ENCODE measurements around the gene MINPP1.

DNA sequence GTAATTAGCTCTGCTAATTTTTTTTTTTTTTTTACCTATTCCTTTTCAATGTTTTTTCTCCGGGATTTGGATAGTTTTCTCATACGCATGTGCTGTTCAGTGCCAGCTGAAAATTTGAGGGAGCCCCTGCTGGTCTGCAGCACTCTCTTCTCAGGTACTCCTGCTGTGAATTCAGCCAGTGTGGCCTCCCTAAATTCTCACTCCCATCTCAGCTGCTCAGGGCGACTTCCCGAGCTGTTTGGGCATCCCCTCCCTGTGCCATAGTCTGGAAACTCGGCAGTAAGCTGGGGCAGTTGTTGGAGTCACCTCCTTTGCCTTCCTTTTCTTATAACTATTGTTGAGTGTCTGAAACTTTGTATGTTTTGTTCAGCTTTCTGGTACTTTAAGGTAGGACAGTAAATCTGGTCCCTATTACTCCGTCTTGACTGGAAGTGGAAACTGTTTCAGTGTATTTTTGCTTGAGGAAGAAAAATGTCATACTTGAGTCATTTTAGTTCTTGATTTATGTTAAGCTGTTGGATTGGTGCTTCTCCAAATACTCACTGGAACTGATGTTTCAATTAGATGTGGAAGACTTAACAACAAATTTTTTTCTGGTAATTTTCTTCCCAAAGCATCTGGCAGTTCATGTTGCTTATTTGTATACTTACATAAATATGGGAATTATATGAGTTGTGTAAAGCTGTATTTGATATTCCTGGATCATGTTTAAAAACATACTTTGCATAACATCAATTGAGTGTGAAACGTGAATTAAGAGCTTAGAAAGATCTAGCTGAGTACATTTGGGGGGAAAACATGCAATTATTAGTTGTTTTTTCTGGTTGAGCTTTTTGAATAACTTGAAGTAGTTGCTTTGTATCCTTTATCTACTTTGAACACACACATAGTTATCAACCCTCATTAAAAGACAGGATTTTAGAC, 33.7 kb downstream of the MINPP1 start:
- TF ChIP-seq EZH2 (IDR thresholded peaks at IDR 0.05) (no peak), POLR2AphosphoS5 (IDR thresholded peaks at IDR 0.05; ENCODE audit: borderline replicate concordance, low read depth, low read length) (no peak)
